ENCODE data around the gene CCDC134. TPM values are rescaled to one million over a fixed set of nuclear protein-coding genes. Genes with fewer than 3 reads are reported as not detected.

CCDC134 gene
- total and polyA plus RNA-seq, 2 of the 8 experiments (the other 6 are each of a cell fraction or from before 2014, with no cell fraction given), result 7.7 to 20.0 TPM

DNA sequence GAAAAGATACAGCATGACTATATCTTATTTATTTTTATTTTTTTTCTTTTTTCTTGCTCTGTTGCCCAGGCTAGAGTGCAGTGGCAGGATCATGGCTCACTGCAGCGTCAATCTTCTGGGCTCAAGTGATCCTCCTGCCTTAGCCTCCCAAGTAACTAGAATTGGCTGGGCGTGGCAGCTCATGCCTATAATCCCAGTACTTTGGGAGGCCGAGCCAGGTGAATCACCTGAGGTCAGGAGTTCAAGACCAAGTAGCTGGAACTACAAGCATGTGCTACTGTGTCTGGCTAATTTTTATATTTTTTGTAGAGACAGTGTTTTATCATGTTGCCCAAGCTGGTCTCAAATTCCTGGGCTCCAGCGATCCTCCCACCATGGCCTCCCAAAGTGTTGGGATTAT is 28.3 kb upstream of the CCDC134 start (continued):
- TF ChIP-seq EZH2 (IDR thresholded peaks at IDR 0.05; ENCODE audit: low read depth, low read length, severe bottlenecking) (no peak), CEBPB (IDR thresholded peaks at IDR 0.05; ENCODE audit: low read depth, low read length) (no peak), FOSL1 (IDR thresholded peaks at IDR 0.05; ENCODE audit: insufficient read depth, low read depth, low read length) (no peak), POU5F1 (IDR thresholded peaks at IDR 0.05; ENCODE audit: low read depth, low read length) (no peak), TAF1 (IDR thresholded peaks at IDR 0.05; ENCODE audit: low read depth, low read length) (no peak), CREB1 (IDR thresholded peaks at IDR 0.05) (no peak)
- TF ChIP-seq, protein P1, sequence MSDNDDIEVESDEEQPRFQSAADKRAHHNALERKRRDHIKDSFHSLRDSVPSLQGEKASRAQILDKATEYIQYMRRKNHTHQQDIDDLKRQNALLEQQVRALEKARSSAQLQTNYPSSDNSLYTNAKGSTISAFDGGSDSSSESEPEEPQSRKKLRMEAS (IDR thresholded peaks at IDR 0.05), result no peak

All from H1 (cell line).